ENCODE data around the gene GLI3. TPM values are rescaled to one million over a fixed set of nuclear protein-coding genes. Genes with fewer than 3 reads are reported as not detected.

The GLI3 gene
- total and polyA plus RNA-seq, 2 of the 4 experiments (the other 2 are of a cell fraction): 1.3 to 3.9 TPM

- H2AK5ac ChIP-seq (ENCODE audit: low read depth, low read length): no peak overlapping the region
- no peaks in the 10 kb centered on the region for H3K79me1 ChIP-seq (ENCODE audit: low read depth in 1 of 2, low read length in 2 of 2)
- H3K23ac ChIP-seq (ENCODE audit: low read depth, low read length): no peak overlapping the region
- DNase-seq (no peak), ATAC-seq (ENCODE audit: low read depth) (no peak)
- H3K18ac ChIP-seq (ENCODE audit: low read depth, low read length): no peak overlapping the region
- H3K56ac ChIP-seq (ENCODE audit: extremely low read depth, insufficient read depth, low read length): no peak overlapping the region
- POLR2A ChIA-PET (ENCODE audit: unreplicated experiment): no interaction called here
- intact Hi-C loops (cut with micrococcal nuclease) (no loop called here), dilution Hi-C loops (cut with HindIII; ENCODE audit: low sequenced_read_pairs, unreplicated experiment) (no loop called here), in situ Hi-C loops (cut with MboI; ENCODE audit: low sequenced_read_pairs) (no loop called here)
- no peak overlapping the region for H2BK15ac ChIP-seq (ENCODE audit: low read depth, low read length)
- WGBS, 2 experiments (ENCODE audit: extremely low coverage in 2 of 2, insufficient read length in 1 of 2): 96% methylated on average over 44 of the region's 62 CpGs; no CpG with 5 or more reads in 1 of the 2 experiments
- H4K8ac ChIP-seq (ENCODE audit: low read depth in 2 of 2, low read length in 2 of 2): no peak overlapping the region
- no peak overlapping the region for H3K4me2 ChIP-seq (ENCODE audit: low read depth, low read length)
- no peak overlapping the region for H2BK120ac ChIP-seq (ENCODE audit: low read depth, low read length)
- H2BK5ac ChIP-seq (ENCODE audit: low read depth, low read length, poor library complexity, severe bottlenecking): no peak overlapping the region
- H4K5ac ChIP-seq (ENCODE audit: low read depth, low read length): no peak overlapping the region
- H3K14ac ChIP-seq (replicated peaks; ENCODE audit: low read depth, low read length): no peak overlapping the region
- H4K91ac ChIP-seq (ENCODE audit: insufficient read depth, low read depth, low read length): no peak overlapping the region
- no peaks in the 10 kb centered on the region for H3K27me3 ChIP-seq (ENCODE audit: control insufficient read depth, insufficient read depth, low read length)
- no TSS peak for BruUV-seq (replicated peaks)
- peaks cover 7% of the 10 kb centered on the region for H3K4me1 ChIP-seq (ENCODE audit: control insufficient read depth, insufficient read depth, low read length)
- H2AFZ ChIP-seq (replicated peaks; ENCODE audit: low read length, poor library complexity): no peak overlapping the region
- no peak overlapping the region for H2AK9ac ChIP-seq (replicated peaks; ENCODE audit: low read depth, low read length, poor library complexity)
- TF ChIP-seq RCOR1 (IDR thresholded peaks at IDR 0.05; ENCODE audit: insufficient replicate concordance, low read length) (no peak), CTCF (conservative IDR thresholded peaks at IDR 0.05; ENCODE audit: low read depth, low read length) (no peak), RFX5 (IDR thresholded peaks at IDR 0.05; ENCODE audit: low read depth, low read length) (no peak), FOS (IDR thresholded peaks at IDR 0.05; ENCODE audit: low read depth, low read length) (no peak), POLR2A (IDR thresholded peaks at IDR 0.05; ENCODE audit: low read depth, low read length) (no peak), CHD1 (IDR thresholded peaks at IDR 0.05; ENCODE audit: low read depth, low read length) (no peak), RAD21 (IDR thresholded peaks at IDR 0.05; ENCODE audit: low read length) (no peak), NFE2L2 (IDR thresholded peaks at IDR 0.05; ENCODE audit: low read depth, low read length) (no peak), CEBPB (IDR thresholded peaks at IDR 0.05; ENCODE audit: low read depth, low read length) (no peak), MAZ (IDR thresholded peaks at IDR 0.05; ENCODE audit: borderline replicate concordance, low read depth, low read length) (no peak), ELK1 (IDR thresholded peaks at IDR 0.05; ENCODE audit: borderline replicate concordance, low read depth, low read length) (no peak), USF2 (IDR thresholded peaks at IDR 0.05; ENCODE audit: low read depth, low read length) (no peak), BHLHE40 (IDR thresholded peaks at IDR 0.05; ENCODE audit: low read depth, low read length) (no peak)
- no peak overlapping the region for H2BK20ac ChIP-seq (ENCODE audit: low read depth, low read length)
- no peak overlapping the region for H3K4ac ChIP-seq (ENCODE audit: low read depth, low read length)
- H3K9me3 ChIP-seq (ENCODE audit: control insufficient read depth, insufficient read depth, low read length): no peaks in the 10 kb centered on the region
- CTCF ChIA-PET: no interaction called here
- no peak overlapping the region for H3K27ac ChIP-seq (ENCODE audit: insufficient read depth, low read length)
- peaks cover 42% of the 10 kb centered on the region for H3K36me3 ChIP-seq (ENCODE audit: control insufficient read depth, insufficient read depth, low read length)
- no peak overlapping the region for H3K9ac ChIP-seq (ENCODE audit: low read depth, low read length)
- no peak overlapping the region for H3K4me3 ChIP-seq (ENCODE audit: insufficient read depth, low read depth, low read length)
- H4K20me1 ChIP-seq (ENCODE audit: insufficient read depth, low read length): no peaks in the 10 kb centered on the region; the same call in 1 of the 2 replicates
- H3K9me1 ChIP-seq (ENCODE audit: insufficient read depth, low read length): no peaks in the 10 kb centered on the region; the same call in 1 of the 2 replicates
Observed at GRCh38 chr7:41965951-41966505, 271.0 kb downstream of the GLI3 start.

Data from IMR-90 (cell line).